ENCODE data around the gene MYCBPAP.

Gene MYCBPAP

GRCh38 chr17:50517504-50518383 is 9.5 kb downstream of the MYCBPAP start:
- no peak for DNase-seq

GRCh38 chr17:50518384-50519023 is 10.3 kb downstream of the MYCBPAP start:
- DNase-seq, result no peak

- DNase-seq, result no peak
These were observed 11.0 kb downstream of the MYCBPAP start for GRCh38 chr17:50519141-50519834.

GRCh38 chr17:50520483-50520882 is 12.2 kb downstream of the MYCBPAP start:
- DNase-seq, result no peak

- no peak for DNase-seq
These were observed 13.3 kb downstream of the MYCBPAP start for GRCh38 chr17:50521514-50521913.

GRCh38 chr17:50522766-50523165 is 14.5 kb downstream of the MYCBPAP start:
- no peak for DNase-seq

GRCh38 chr17:50523208-50523607 is 15.0 kb downstream of the MYCBPAP start:
- DNase-seq, result no peak

- DNase-seq, result no peak
These were observed 16.6 kb downstream of the MYCBPAP start for GRCh38 chr17:50524838-50525237.

GRCh38 chr17:50527155-50527762 is 19.0 kb downstream of the MYCBPAP start:
- no peak for DNase-seq

GRCh38 chr17:50527949-50528474 is 19.8 kb downstream of the MYCBPAP start:
- no peak for DNase-seq

GRCh38 chr17:50529849-50530248 is 21.6 kb downstream of the MYCBPAP start:
- DNase-seq, result no peak

- no peak for DNase-seq
These were observed 23.3 kb downstream of the MYCBPAP start for GRCh38 chr17:50531428-50532025.

- DNase-seq, result no peak
These were observed 24.3 kb downstream of the MYCBPAP start, which contains the start of gene EPN3 for GRCh38 chr17:50532452-50533024. EPN3 (plus strand) TSS chr17:50532735; CDS start chr17:50536557, 3,822 bp downstream.

GRCh38 chr17:50533185-50533584 is 24.9 kb downstream of the MYCBPAP start:
- no peak for DNase-seq

- DNase-seq, result no peak
These were observed 25.5 kb downstream of the MYCBPAP start for GRCh38 chr17:50533720-50534148.

- no peak for DNase-seq
These were observed 26.2 kb downstream of the MYCBPAP start for GRCh38 chr17:50534222-50534978.

GRCh38 chr17:50534979-50535326 is 26.7 kb downstream of the MYCBPAP start:
- DNase-seq, result no peak

GRCh38 chr17:50535407-50535806 is 27.2 kb downstream of the MYCBPAP start:
- DNase-seq, result no peak

GRCh38 chr17:50536683-50537646 is 28.7 kb downstream of the MYCBPAP start:
- no peak for DNase-seq

All from NCI-H1436 (cell line).